HepG2 (cell line): ENCODE data around the gene WNT3A. TPM values are rescaled to one million over a fixed set of nuclear protein-coding genes. Genes with fewer than 3 reads are reported as not detected.

ENCODE experiments used
- ATAC-seq: fragments of 200-7000 bp; cut with Tn5 transposase; 3 replicates; pipeline ENCODE4 v1.9.1; 2020; ENCODE audit warnings: mild to moderate bottlenecking, moderate library complexity
- BruUV-seq: library from RNA; stranded (reverse); fragments of 400-500 nt; replicated peaks from 2 replicates; lab custom pipeline; 2021; lab: Mats Ljungman, UMichigan
- CTCF ChIA-PET: fragments of 300-600 bp; formaldehyde crosslinking; extraction: SDS; loops from one replicate; lab custom pipeline; 2021; ENCODE audit warnings: low total read pairs, inconsistent platforms, low intra/inter-chr PET ratio; lab: Yijun Ruan, JAX
- POLR2A ChIA-PET: fragments of 350-600 bp; sonication (Branson Sonifier 250); formaldehyde crosslinking; loops from one replicate; lab custom pipeline; 2020; ENCODE audit warnings: antibody characterized with exemption, inconsistent platforms; lab: Yijun Ruan, JAX
- DNase-seq: peaks from one replicate; pipeline ENCODE4 v3.0.0-alpha.2; 2015; ENCODE audit warnings: low spot score
- FAIRE-seq: peaks from 3 replicates; lab custom pipeline; 2011; peaks lifted over from hg19 to GRCh38; lab: Jason Lieb, UNC
- H2AFZ ChIP-seq: one replicate; pipeline ENCODE4 v1.6.1; 2011; ENCODE audit warnings: low read length, inconsistent platforms
- H3K27ac ChIP-seq: fragments of 300-600 bp; 3 replicates; pipeline ENCODE4 v1.8.0; 2011; ENCODE audit warnings: mixed run types, mild to moderate bottlenecking, mixed read lengths, low read length, inconsistent platforms; ENCODE audit not compliant: insufficient read depth; ENCODE audit errors: extremely low read length
- H3K27me3 ChIP-seq, 2 experiments: fragments of 200-600 bp in 1 of 2; 2 replicates in 1 of 2; 3 replicates in 1 of 2; pipeline versions ENCODE4 v1.6.0 to v1.8.0; 2011; ENCODE audit warnings: low read length in 2 of 2, mild to moderate bottlenecking in 2 of 2, moderate library complexity in 2 of 2, inconsistent platforms in 1 of 2; ENCODE audit not compliant: insufficient read depth in 2 of 2, control insufficient read depth in 1 of 2
- H3K36me3 ChIP-seq, 2 experiments: fragments of 200-600 bp in 1 of 2; replicated peaks in 1 of 2; 2 replicates in 1 of 2; 3 replicates in 1 of 2; pipeline versions ENCODE4 v1.5.1 to v1.8.0; 2011; ENCODE audit warnings: low read length in 2 of 2, inconsistent platforms in 1 of 2; ENCODE audit not compliant: insufficient read depth in 2 of 2, control insufficient read depth in 1 of 2
- H3K4me1 ChIP-seq: 2 replicates; pipeline ENCODE4 v1.5.1; 2012; ENCODE audit warnings: low read length, inconsistent platforms; ENCODE audit not compliant: insufficient read depth
- H3K4me2 ChIP-seq: 2 replicates; pipeline ENCODE4 v1.6.0; 2011; ENCODE audit warnings: low read depth, low read length, inconsistent platforms
- H3K4me3 ChIP-seq, 3 experiments: fragments of 200-600 bp in 1 of 3; sonication (generic), shearing (Covaris generic) in 1 of 3; replicated peaks in 1 of 3; 2 replicates each; pipeline ENCODE4 v1.5.1; 2011 to 2016; ENCODE audit warnings: low read length in 3 of 3, inconsistent platforms in 2 of 3, low read depth in 2 of 3, mild to moderate bottlenecking in 2 of 3, control low read depth in 1 of 3, mixed read lengths in 1 of 3; ENCODE audit not compliant: insufficient read depth in 1 of 3
- H3K79me2 ChIP-seq: one replicate; pipeline ENCODE4 v1.6.1; 2011; ENCODE audit warnings: low read length, inconsistent platforms; ENCODE audit not compliant: insufficient read depth
- H3K9ac ChIP-seq: 2 replicates; pipeline ENCODE4 v1.6.0; 2011; ENCODE audit warnings: mild to moderate bottlenecking, low read depth, low read length, inconsistent platforms; ENCODE audit not compliant: insufficient read depth
- H3K9me3 ChIP-seq: 2 replicates; pipeline ENCODE4 v1.5.1; 2012; ENCODE audit warnings: mild to moderate bottlenecking, low read length
- H4K20me1 ChIP-seq: 2 replicates; pipeline ENCODE4 v1.6.0; 2011; ENCODE audit warnings: inconsistent platforms, mild to moderate bottlenecking, low read length, moderate library complexity; ENCODE audit not compliant: insufficient read depth
- BRD4 ChIP-seq: sonication (generic); formaldehyde crosslinking; IDR thresholded peaks from 2 replicates; pipeline ENCODE4 v1.4.0; 2020; ENCODE audit warnings: missing genetic modification reagents
- POLR2A ChIP-seq, 2 experiments: IDR thresholded peaks; 2 replicates each; pipeline ENCODE4 v1.6.1; 2011; ENCODE audit warnings: low read depth in 2 of 2, low read length in 2 of 2, mild to moderate bottlenecking in 1 of 2, moderate library complexity in 1 of 2; ENCODE audit not compliant: insufficient read depth in 1 of 2
- SIN3A ChIP-seq: IDR thresholded peaks from 2 replicates; pipeline ENCODE4 v1.6.1; 2011; ENCODE audit warnings: low read depth, mild to moderate bottlenecking, control low read depth, low read length, borderline replicate concordance
- TBX3 ChIP-seq: fragments of 450-650 bp; IDR thresholded peaks from 2 replicates; pipeline ENCODE4 v1.6.1; 2017; ENCODE audit warnings: antibody characterized with exemption, mild to moderate bottlenecking, inconsistent platforms, borderline replicate concordance
- THAP8 ChIP-seq: sonication (generic); formaldehyde crosslinking; IDR thresholded peaks from 2 replicates; pipeline ENCODE4 v1.5.1; 2020; ENCODE audit warnings: missing genetic modification reagents, mild to moderate bottlenecking, borderline replicate concordance
- THAP9 ChIP-seq: sonication (generic); formaldehyde crosslinking; IDR thresholded peaks from 2 replicates; pipeline ENCODE4; 2020; ENCODE audit warnings: missing genetic modification reagents, mild to moderate bottlenecking, borderline replicate concordance
- ZBTB7A ChIP-seq: sonication (generic); formaldehyde crosslinking; IDR thresholded peaks from 2 replicates; pipeline ENCODE4 v1.8.0; 2022; ENCODE audit warnings: mild to moderate bottlenecking, missing genetic modification reagents
- ZFX ChIP-seq: sonication (generic); formaldehyde crosslinking; IDR thresholded peaks from 2 replicates; pipeline ENCODE4 v1.4.0; 2020; ENCODE audit warnings: mild to moderate bottlenecking, low read depth, missing genetic modification reagents, moderate library complexity
- ZFY ChIP-seq: sonication (generic); formaldehyde crosslinking; IDR thresholded peaks from 2 replicates; pipeline ENCODE4 v1.4.0; 2020; ENCODE audit warnings: missing genetic modification reagents
- ZMYM4 ChIP-seq: sonication (generic); formaldehyde crosslinking; IDR thresholded peaks from 2 replicates; pipeline ENCODE4 v1.8.1; 2023; ENCODE audit warnings: mild to moderate bottlenecking, missing genetic modification reagents
- ZNF260 ChIP-seq: sonication (generic); formaldehyde crosslinking; IDR thresholded peaks from 2 replicates; pipeline ENCODE4 v1.4.0; 2020; ENCODE audit warnings: missing genetic modification reagents, low read depth, mild to moderate bottlenecking, borderline replicate concordance
- ZNF280B ChIP-seq: sonication (generic); formaldehyde crosslinking; IDR thresholded peaks from 2 replicates; pipeline ENCODE4 v1.5.0; 2020; ENCODE audit warnings: missing genetic modification reagents, mild to moderate bottlenecking, borderline replicate concordance
- ZNF598 ChIP-seq: sonication (generic); formaldehyde crosslinking; IDR thresholded peaks from 2 replicates; pipeline ENCODE4 v1.5.1; 2020; ENCODE audit warnings: mild to moderate bottlenecking, missing genetic modification reagents, borderline replicate concordance
- ZNF616 ChIP-seq: sonication (generic); formaldehyde crosslinking; IDR thresholded peaks from 2 replicates; pipeline ENCODE4 v1.5.0; 2020; ENCODE audit warnings: low read depth, mild to moderate bottlenecking, missing genetic modification reagents
- ZNF724P ChIP-seq: sonication (generic); formaldehyde crosslinking; IDR thresholded peaks from 2 replicates; pipeline ENCODE4 v1.8.0; 2022; ENCODE audit warnings: missing genetic modification reagents, borderline replicate concordance
- ZNF891 ChIP-seq: sonication (generic); formaldehyde crosslinking; IDR thresholded peaks from 2 replicates; pipeline ENCODE4 v1.5.0; 2020; ENCODE audit warnings: mild to moderate bottlenecking, missing genetic modification reagents
- WGBS: methylation state at CpG from one replicate; pipeline ENCODE4 v1.1.6; 2017; ENCODE audit warnings: low lambda C conversion rate; 5-methylcytosine and 5-hydroxymethylcytosine counted together
- in situ Hi-C: cut with HindIII; loops from 2 replicates; pipeline ENCODE4 v1.10.0; 2017; ENCODE audit warnings: low pct_unique_long_range_greater_than_20kb; ENCODE audit not compliant: extremely low pct_ligation_motif_present
- intact Hi-C: fragments of 100-400 bp; cut with micrococcal nuclease; formaldehyde crosslinking; loops from one replicate; pipeline ENCODE4 v1.10.0; 2022; ENCODE audit not compliant: unreplicated experiment
- polyA plus RNA-seq, 8 experiments: library from polyadenylated mRNA; depleted of rRNA in 3 of 8; stranded (reverse) in 7 of 8; unstranded in 1 of 8; fragments of >200 nt; fragmentation: Illumina TruSeq in 4 of 8; extraction: Trizol in 4 of 8; gene quantifications; 2 replicates each; pipeline versions ENCODE4 v1.2.1 to v1.2.3, GENCODE V29; 2011 to 2016; ENCODE audit warnings: low read depth in 4 of 8, missing spikeins in 1 of 8, mixed read lengths in 1 of 8; ENCODE audit not compliant: insufficient read depth in 1 of 8
- total RNA-seq, 5 experiments: library from RNA; depleted of rRNA; stranded (reverse); fragments of >200 nt; fragmentation: Illumina TruSeq; extraction: Trizol; gene quantifications; 2 replicates each; pipeline ENCODE4 v1.2.3, GENCODE V29; 2016; ENCODE audit warnings: low read depth in 1 of 5

The WNT3A gene
- total and polyA plus RNA-seq, 2 of the 13 experiments (the other 11 are each of a cell fraction or from before 2014, with no cell fraction given), result not detected

GRCh38 chr1:228081578-228082213 is 74.9 kb downstream of the WNT3A start:
- POLR2A ChIA-PET, result interaction anchor here (1.0 to 2.1 kb wide), 8 partner anchors 8 to 92 kb away, joined by 3 to 18 read pairs (median 4); partner anchors contain the start of gene IBA57
- TF ChIP-seq ZNF891 (CRISPR knock-in tag) (0 out of 2 replicates have a peak, but pooled peaks have one; percentile 2), ZNF598 (0 out of 2 replicates have a peak, but pooled peaks have one; percentile 17), POLR2A (IDR thresholded peaks at IDR 0.05; ENCODE audit: insufficient read depth in 1 of 2, low read depth in 2 of 2, low read length in 2 of 2) (peak in 1 of 2 experiments; percentile 62), ZNF280B (CRISPR knock-in tag) (no peak), ZBTB7A (CRISPR knock-in tag) (peak; percentile 71; the same call in 1 of the 2 replicates), ZNF260 (peak; percentile 73; the same call in 1 of the 2 replicates), TBX3 (no peak), ZNF616 (CRISPR knock-in tag) (peak; percentile 19; the same call in 1 of the 2 replicates), SIN3A (peak; percentile 14; the same call in 1 of the 2 replicates), BRD4 (no peak), THAP8 (0 out of 2 replicates have a peak, but pooled peaks have one; percentile 55), ZMYM4 (no peak), THAP9 (CRISPR knock-in tag) (0 out of 2 replicates have a peak, but pooled peaks have one; percentile 61), ZFX (CRISPR knock-in tag) (peak; percentile 53; the same call in 1 of the 2 replicates), ZNF724P (CRISPR knock-in tag) (no peak), ZFY (CRISPR knock-in tag) (peak; percentile 58; the same call in 1 of the 2 replicates)

More at GRCh38 chr1:228081578-228082213, 74.9 kb downstream of the WNT3A start:
- TSS peak; percentile 36 for BruUV-seq
- no peak for DNase-seq
- H3K4me1 ChIP-seq, result peaks cover 34% of the 10 kb centered on the region
- H3K4me3 ChIP-seq, result peak overlapping the region; percentile 70 to 93 (median 85)
- intact Hi-C loops (loop anchor here (10.0 kb wide), 1 partner anchor 1147 kb away; no protein-coding TSS in a partner anchor), in situ Hi-C loops (no loop called here)
- H3K36me3 ChIP-seq, result peaks cover 0 to 8% of the 10 kb centered on the region in 2 experiments; a peak in 2 of 5 replicates
- ATAC-seq, result peak; percentile 45
- no peaks in the 10 kb centered on the region for H3K9me3 ChIP-seq
- H3K9ac ChIP-seq, result peak overlapping the region; percentile 100
- WGBS, result 16% methylated on average over 6 of the region's 31 CpGs
- H3K27ac ChIP-seq, result peak overlapping the region; percentile 72
- no peaks in the 10 kb centered on the region; a peak in 1 of 5 replicates for H3K27me3 ChIP-seq
- CTCF ChIA-PET, result no interaction called here
- no peak for FAIRE-seq
- H4K20me1 ChIP-seq, result peaks cover 34% of the 10 kb centered on the region
- H3K4me2 ChIP-seq, result peak overlapping the region; percentile 96
- no peak overlapping the region for H2AFZ ChIP-seq
- peaks cover 54% of the 10 kb centered on the region for H3K79me2 ChIP-seq
